Urothelium cell line (cell line): ENCODE data around the gene RNLS.

Experiments
- DNase-seq: peaks from one replicate; pipeline ENCODE4 v3.0.0; 2011; ENCODE audit warnings: low spot score, mixed read lengths
- FAIRE-seq: peaks from 2 replicates; lab custom pipeline; 2011; peaks lifted over from hg19 to GRCh38; lab: Jason Lieb, UNC

Gene RNLS

DNA sequence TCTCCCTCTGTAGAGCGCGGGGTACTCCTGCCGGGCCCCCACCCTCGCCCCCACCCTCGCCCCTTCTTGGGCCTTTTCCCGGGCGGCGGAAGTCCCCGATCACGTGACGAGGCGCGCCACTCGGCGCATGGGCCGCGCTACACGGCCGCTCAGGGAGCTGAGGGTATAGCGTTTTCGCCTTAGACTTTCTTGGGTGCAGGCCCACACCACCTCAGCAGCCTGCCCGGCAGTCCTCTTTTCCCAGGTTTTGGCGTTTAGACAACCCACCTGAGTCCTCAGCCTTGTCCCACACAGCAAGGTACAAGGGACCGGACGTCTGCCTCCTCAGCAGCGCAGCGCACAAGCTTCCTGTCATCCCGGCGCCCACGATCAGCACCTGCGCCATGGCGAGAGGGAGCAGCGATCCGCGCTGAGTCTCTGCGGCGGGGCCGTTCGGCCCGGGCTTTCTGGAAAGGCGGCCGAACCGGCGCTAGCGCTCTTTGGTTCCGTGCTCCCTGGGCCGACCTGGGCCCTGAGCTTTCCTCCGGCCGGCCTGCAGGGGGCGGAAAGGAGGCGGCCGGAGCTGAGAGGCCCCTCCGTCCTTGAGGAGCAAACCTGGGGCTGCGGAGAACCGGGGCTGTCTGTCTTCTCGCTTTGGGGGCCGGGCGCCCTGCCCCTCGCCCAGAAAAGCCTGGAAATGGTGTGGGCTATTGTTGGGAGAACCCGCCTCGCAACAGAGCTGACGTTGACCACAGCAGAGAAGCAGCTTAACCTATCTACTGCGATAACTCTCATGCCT lies at the start of gene RNLS:
Gene RNLS (minus strand): TSS at position 513 of the 778 bp plus-strand sequence.
- DNase-seq (peak; percentile 75), FAIRE-seq (peak; percentile 78)

DNA sequence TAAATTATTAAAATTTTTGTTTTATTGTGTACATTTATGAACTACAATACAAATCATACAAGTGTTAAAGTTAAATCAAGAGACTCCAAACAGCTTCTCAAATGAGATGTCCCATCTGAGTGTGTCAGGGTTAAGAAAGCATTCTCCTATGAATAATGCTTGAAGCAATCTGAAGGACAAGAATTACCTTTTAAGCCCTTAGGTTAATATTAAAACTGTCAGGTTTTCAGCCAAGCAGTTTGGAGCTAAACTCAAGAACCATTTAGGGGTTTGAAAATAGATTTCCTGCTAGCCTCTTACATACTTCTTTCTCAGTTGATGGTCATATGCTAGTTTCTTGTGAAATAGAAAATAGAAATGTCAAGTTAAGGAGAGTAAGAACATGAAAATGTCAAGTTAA lies 41.7 kb upstream of the RNLS start:
- no peak for FAIRE-seq
- DNase-seq = no peak

DNA sequence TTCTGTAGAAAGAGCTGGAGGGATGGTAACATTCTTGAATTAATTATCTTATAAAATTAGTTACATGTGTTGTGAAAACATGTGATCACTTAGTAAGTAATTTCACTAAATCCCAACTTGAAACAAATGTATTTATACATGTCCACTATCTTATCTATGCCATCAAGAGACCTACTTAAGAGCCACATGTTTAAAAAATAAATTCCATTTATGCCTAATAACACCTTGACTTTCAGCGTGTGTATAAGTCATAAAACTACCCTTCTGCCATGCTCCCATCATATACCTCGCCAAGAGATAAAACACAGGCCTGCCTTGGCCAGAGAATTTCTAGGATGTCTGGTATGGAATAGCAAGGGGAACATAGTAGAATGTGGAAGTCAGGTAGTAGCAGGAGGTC lies 40.7 kb upstream of the RNLS start:
- FAIRE-seq (no peak), DNase-seq (no peak)

DNA sequence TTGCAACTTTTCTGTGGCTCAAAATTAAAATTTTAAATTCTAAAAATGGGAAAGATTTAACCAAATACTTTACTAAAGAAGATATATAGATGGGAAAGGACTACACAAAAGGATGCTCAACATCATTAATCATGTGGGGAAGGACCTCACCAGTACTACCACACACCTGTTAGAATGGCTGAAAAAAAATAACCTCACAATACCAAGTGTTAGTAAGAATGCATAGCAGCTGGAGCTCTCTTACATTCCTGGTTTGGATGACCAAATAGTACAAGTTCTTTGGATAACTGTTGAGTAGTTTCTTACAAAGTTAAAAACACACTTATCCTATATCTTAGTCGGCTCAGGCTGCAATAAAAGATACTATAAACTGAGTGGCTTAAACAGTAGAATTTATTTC lies 37.3 kb upstream of the RNLS start:
- DNase-seq (no peak), FAIRE-seq (no peak)

DNA sequence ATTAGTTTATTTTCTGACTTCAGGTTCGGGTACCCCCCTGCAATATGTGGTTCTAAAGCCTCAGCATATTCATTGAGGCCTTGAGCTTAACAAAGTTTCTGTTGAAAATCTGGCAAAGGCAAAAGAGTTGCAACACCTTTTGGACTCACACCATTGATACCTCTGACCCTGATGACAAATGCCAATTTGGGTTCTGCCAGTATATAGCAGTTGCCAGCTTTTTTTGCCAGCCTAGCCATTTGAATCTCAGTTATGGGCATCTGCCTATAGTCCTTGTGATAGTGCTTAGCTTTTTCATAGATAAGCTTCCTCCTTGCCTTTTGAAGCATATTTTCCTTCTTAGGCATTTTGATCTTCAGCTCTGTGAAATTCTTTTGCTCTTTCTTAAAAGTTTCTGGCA lies 35.4 kb upstream of the RNLS start:
- FAIRE-seq = no peak

DNA sequence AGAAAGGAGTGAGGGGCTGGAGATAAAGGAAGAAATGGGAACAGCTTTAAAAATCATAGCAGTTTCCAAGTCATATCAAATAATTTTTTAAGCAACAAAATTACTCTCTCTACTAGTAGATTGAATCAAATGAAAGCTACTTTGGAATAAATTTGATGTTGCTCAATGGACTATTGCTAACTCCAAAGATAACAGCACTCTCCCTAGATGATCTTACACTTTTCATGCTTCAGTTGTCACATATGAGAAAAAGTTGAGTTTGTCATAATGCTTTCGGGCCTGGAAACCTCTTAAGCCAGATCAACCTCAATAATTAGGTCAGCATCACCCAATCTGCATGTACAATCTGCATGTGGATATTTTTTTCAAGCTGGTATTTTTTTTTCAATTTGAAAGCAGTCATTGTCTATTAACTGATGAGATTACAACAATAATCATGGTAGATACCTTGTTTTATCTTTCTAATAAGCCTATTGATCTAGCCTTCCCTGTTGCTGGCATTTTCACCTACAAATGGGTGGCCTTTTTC lies 34.7 kb upstream of the RNLS start:
- no peak for DNase-seq
- FAIRE-seq = no peak

More for the DNA sequence above, 35.4 kb upstream of the RNLS start:
- DNase-seq = no peak

DNA sequence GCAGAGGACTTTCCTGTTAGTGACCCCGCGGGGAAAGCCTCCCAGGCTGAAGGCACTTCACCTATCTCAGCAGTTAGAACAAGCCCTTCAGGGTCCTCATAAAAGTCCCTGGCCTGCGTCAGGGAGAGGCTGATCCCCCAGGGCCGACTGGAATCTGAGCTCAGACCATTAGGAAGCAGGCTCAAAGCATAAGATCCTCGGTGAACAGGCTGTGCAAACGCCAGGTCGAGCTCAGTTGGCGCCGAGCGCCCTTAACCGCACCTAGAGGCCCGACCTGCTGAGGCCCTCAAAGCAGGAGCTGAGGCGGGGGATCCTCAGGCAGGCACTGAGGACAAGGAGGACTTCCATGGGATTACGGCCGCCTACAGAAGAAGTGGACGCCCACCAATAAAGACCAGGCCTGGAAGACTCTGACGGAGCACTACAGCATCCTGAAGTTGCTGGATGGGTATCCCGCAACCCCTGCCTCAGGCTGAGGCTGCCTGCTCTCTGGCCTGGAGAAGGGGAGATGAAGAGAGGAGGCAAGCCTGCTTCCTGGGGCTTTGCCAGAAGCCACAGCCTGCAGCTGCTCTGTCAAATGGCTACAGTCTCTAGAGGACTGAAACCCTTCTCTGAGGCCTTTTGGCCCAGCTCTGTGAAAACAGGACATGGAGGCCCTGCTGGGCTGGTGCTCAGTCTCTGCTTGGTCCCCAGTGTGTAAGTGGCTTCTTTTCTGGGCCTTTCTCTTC lies 33.3 kb upstream of the RNLS start:
- FAIRE-seq (no peak), DNase-seq (no peak)

DNA sequence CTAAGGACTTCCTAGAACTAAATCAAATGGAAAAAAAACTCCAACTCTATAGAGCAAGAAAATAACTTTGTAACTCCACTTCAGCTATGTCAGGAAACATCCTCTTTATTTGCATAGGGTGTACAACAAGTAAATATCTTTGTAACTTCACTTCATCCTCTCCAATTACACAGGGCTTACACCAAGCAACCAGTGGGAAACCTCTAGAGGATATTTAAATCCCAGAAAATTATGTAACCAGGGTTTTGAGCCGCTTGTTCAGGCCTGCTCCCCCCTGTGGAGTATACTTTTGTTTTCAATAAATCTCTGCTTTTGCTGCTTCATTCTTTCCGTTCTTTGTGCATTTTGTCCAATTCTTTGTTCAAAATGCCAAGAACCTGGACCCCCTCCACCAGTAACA lies 25.7 kb upstream of the RNLS start:
- FAIRE-seq = no peak
- no peak for DNase-seq

DNA sequence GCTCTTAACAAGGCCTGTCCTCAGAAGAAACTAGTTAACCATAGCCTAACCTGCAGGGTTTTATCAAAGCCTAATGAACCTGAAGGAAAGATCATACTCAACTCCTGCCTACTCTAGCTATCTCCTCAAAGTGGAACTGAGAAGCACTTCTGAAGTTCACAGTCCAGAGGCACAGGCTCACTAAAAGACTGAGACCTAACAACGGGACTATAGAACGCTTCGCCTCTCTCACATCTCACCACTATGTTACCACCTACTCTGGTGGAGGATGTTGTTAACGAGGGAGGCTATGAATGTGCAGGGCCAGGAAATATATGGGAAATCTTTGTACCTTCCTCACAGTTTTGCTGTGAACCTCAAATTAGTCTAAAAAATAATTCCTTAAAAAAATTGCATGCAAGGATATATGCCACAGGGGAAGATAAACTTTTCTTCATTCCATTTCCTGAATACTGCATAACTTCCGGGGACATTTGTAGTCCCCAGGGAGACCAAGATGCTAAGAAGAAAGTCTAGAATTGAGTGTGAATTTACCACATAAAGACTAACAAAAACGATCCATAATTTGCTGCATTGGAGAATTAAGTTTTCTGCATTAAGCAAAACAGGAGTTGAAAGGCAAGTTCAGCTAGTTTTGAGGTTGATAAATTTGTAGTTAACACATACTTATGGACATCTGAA lies 25.1 kb upstream of the RNLS start:
- FAIRE-seq (no peak), DNase-seq (no peak)

DNA sequence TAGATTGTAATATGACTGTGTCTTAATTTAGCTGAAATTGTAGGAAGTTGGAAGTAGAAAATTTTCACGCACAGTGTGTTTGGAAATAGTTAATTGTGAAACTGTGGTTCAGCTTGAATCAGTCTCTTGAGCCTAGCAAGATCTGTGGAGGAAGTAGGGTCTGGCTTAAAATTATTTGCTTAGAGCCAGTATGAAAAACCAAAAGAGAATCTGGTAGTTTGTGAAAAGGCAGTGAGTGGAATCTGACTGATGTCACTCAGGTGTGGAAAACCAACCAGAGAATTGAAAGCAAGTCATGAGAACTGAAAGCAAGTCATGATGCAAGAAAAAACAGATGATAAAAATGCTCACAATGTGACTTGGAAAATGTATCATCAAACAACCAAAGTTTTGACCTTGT lies 14.9 kb upstream of the RNLS start:
- DNase-seq = no peak
- no peak for FAIRE-seq

DNA sequence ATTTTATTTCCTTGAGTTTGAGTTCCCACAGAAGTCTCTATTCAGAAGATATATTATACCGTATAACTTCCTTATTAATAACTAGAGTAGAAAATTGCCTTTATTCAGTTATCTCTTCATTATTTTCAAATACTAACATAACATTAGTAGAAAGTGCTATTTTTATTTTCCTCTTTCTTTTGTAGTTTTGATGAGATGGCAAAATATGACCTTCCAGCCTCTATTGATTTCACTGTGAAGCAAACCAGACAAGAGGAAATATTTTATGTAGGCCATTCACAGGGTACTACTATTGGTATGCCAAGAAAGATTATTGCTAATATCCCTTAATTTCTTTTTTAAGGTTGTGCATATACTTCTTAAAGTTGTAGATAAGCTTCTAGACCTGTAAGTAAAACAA lies 11.4 kb upstream of the RNLS start:
- FAIRE-seq (no peak), DNase-seq (no peak)

DNA sequence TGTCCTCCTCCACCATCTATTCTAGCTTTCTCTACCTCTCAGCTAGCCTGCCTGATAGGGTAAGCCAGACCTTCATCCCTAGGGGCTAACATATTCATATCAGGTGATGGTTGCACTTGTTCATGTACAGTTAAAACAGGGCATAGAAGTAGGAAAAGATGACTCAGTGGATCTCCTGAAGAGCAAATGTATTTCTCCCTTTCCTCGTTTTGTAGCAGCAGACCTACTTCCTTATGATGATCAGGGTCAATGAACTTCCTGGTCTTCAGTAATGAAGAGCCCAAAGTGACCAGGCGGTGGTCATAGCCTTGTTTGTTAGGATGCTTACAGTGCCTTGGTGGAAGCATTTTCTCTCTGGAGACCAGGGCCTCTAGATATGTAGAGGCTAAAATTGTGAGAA lies 9.8 kb upstream of the RNLS start:
- FAIRE-seq (no peak), DNase-seq (no peak)

DNA sequence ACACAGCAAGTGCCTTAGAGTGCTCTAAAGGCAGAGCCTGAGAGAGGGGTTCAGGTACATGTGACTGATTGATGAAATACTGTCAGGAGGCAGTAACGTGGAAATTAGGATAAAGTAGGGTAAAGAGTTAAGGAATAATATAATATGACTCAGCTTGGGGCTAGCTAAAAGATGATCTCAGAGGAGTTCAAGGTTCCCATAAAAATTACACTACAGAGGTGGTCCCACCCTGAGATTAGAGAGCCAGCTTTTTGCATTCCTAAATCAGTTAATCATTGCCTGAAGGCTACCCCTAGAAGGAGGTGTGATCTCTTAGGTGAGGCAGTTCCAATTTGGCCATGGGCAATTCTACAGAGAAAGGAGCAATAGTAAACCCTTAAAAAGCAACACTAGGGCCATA lies 9.3 kb upstream of the RNLS start:
- FAIRE-seq = no peak
- no peak for DNase-seq

DNA sequence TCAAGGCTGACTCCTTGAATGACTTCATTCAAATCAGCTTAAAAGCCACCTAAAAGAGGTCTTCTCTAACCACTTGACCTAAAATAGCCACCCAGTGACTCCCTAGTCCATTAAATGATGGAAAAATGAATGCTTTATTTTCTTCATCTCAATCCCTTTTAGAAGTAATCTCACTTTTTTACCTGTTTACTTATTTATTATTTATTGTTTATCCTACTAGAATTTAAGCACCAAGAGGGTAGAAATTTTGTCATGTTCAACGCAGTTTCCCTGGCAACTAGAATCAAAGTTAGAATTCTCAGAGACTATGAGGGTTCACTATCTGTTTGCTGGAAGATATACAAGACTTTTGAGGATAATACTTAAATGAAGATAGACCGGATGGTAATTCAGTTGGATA lies 3.3 kb upstream of the RNLS start, which contains the start of gene LIPJ:
Gene LIPJ (plus strand): TSS at position 301 of the 400 bp plus-strand sequence. CDS start 3,926 bp downstream, outside the sequence.
- no peak for DNase-seq
- FAIRE-seq = no peak

DNA sequence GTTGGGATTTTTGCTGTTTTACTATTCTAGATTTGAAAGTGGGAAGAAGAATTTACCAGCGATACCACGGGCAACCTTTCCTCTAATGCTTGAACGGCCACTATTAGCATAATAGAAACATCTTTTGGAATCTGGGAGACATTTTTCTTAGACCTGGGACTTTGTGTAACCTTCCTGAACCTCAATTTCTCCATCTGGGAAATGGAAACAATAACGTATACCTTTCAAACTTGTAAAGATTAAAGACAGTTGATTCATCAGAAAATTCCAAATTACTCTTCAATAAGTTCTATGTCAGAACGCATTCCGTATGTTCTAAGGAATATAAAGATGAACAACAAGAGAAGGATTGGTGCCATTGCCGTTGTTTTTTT lies 453 bp upstream of the RNLS start:
- FAIRE-seq = no peak
- no peak for DNase-seq

DNA sequence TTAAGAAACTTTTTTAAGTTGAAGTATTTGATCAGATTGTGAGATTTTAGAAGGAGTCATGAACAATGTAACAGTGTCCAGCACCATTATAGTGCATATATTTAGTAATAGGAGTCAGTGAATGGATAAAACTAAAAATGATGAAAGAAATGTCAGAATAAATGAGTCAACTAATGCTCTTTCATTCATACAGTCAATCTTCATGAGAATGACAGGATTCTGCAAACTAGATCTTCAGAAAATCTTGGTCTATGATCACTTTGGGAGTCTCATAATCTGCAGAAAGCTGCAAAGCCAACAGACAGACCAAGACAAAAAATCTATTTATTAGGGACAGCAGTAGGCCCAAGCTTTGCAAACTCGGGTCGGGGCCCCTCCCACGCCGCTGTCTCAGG lies 710 bp downstream of the RNLS start:
- DNase-seq (no peak), FAIRE-seq (no peak)

DNA sequence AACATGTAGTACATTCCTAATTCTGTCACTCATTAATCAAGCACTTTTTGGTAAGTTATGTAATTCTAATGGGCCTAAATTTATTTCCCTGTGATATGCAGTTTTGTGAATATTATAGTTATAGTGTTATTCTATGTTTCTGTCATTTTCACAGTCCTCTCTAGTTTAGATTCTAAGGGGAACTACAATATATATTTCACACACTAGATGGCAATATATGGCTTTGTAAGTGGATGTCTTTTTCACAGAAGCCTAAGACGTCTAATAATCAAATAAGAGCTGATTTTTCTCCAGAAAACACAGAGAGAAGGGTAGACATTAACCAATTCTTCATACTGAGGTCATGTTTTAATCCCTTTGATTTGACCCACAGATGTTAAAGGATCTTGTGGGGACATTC lies 18.0 kb downstream of the RNLS start:
- no peak for FAIRE-seq
- DNase-seq = peak; percentile 11

DNA sequence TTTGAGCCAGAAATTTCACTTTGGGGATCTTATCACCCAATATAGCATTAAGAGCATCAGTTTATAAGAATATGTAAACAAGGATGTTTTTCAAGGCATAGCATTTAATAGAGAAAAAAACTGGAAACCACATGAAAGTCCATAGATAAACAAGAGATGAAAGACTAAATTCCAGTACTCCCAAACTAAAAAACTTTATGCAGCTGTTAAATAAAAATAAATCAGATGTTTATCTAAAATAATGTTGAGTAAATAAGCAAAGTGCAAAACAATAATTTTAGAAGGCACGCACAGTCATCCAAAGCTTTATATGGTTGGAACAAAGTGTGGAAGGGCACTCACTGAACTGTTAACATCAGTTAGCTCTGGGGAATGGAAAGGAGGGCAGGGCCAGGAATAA lies 21.0 kb downstream of the RNLS start:
- FAIRE-seq = no peak
- DNase-seq = no peak

DNA sequence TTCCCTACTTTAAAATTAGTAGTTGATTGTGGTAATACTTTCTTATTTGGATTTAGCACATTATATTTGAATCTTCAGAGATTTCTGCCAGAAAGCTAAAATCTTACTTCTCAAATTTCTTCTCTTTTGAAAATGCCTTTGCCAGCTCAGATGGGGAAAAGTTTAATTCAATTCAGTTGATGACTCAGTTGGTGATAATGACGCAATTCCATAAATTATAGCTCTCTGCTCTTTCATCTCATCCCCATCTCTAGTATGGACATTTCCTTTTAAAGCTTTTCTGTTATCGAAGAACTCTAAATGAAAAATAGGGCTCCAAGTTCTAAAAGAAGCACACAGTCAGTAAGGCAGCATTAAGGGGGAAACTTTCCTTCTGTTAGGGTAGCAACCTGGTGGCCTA lies 25.5 kb downstream of the RNLS start:
- DNase-seq (no peak), FAIRE-seq (no peak)

DNA sequence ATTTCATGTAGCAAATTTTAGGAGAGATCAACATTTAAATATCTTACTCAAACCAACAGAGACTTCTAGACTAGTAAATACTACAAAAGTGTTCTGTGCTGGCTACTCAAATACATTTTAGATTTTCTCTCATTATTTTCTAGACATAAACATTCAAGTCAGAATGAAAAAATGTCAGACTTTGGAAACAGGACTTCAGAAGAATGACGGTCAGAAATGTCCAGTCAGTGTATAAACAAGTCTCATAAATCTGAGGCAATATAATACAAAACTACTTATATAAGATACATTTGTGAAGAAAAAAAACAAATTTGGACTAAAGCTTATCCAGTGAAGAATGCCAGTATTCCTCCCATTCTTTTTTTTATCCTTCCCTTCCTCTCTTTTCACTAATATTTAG lies 25.9 kb downstream of the RNLS start:
- FAIRE-seq (no peak), DNase-seq (no peak)

DNA sequence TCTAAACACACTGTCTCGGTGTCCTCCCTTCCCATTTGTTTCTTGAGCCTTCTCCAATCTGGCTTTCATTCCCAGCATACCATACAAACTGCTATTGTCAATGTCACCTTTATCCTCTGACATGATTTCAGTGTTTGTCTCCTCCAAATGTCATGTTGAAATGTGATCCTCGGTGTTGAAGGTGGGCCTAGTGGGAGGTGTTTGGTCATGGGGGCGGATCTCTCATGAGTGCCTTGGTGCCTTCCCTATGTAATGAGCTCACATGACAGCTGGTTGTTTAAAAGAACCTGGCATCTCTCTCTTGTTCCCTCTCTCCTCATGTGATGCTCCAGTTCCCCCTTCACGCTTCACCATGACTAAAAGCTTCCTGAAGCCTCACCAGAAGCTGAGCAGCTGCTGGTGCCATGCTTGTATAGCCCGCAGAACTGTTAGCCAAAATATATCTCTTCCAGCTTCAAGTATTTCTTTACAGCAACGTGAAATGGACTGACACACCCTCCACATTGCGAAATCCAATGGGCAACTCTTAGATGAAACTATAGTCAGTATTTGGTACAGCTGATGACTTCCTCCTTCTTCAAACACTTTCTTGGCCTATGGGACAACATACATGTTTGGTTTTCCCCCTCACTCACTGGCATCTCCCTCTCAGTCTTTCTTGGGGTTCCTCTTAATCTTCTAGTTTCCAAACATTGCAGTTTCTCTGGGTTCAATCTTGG lies 27.8 kb downstream of the RNLS start:
- DNase-seq = no peak
- no peak for FAIRE-seq
